ENCODE results near the gene DYSF. TPM values are rescaled to one million over a fixed set of nuclear protein-coding genes. Genes with fewer than 3 reads are reported as not detected.
A peak's percentile ranks its signal among the peaks of the same experiment; 100 is the strongest.

The DYSF gene
- total RNA-seq, 1 donor from 2014 or later = 42.8 TPM

GRCh38 chr2:71477231-71477691, 23.9 kb downstream of the DYSF start:
- no peak for DNase-seq (ENCODE audit: low read depth)
- no peak for TF ChIP-seq CTCF (IDR thresholded peaks at IDR 0.05; ENCODE audit: insufficient read depth, low read length, poor library complexity, severe bottlenecking)
- Histone ChIP-seq H3K4me3 (ENCODE audit: low read depth, low read length) (no peak overlapping the region), H3K36me3 (ENCODE audit: control insufficient read depth, insufficient read depth, low read length) (no peaks in the 10 kb centered on the region), H3K27me3 (ENCODE audit: control insufficient read depth, insufficient read depth, low read length) (no peaks in the 10 kb centered on the region)

DNA sequence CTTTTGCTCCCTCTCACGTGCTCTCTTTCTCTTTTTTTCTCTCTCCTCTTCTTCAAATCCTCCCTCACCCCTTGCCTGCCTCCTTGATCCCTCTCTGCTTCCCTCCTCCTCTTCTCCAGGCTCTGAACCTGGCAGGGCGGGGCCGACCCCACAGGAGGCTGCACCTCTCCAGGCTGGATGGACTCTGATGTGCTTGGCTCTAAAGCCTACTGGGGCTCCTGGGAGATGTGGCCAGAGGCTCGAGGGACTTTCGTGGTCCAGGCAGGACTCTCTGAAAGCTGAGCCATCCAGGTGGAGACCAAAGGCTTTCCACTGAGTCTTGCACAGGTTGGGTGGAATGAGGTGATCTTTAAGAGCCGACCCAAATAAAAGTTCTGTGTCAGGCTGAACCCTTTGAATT, 25.4 kb downstream of the DYSF start:
- Histone ChIP-seq H3K36me3 (ENCODE audit: control insufficient read depth, insufficient read depth, low read length) (no peaks in the 10 kb centered on the region), H3K27me3 (ENCODE audit: control insufficient read depth, insufficient read depth, low read length) (no peaks in the 10 kb centered on the region), H3K4me3 (ENCODE audit: low read depth, low read length) (no peak overlapping the region)
- TF ChIP-seq CTCF (IDR thresholded peaks at IDR 0.05; ENCODE audit: insufficient read depth, low read length, poor library complexity, severe bottlenecking) = no peak
- no peak for DNase-seq (ENCODE audit: low read depth)

DNA sequence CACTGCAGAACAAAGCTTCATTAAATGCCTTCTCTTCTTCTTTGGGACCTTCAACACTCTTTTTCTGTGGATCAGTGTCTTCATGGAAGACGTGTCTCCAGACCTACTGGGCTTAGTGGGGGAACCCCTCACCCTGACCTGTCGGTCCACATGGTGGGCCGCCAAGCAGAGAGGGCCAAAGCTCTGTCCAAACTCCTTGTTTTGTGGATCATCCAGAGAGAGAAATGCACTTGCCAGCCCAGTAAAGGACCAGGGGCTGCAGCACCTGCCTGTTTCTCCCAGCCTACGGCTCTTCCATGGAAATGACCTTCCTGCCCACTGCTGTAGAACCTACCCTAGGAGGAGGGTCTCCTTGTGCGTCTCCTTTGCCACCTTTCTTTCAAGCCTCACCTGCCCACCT, 25.9 kb downstream of the DYSF start:
- TF ChIP-seq CTCF (IDR thresholded peaks at IDR 0.05; ENCODE audit: insufficient read depth, low read length, poor library complexity, severe bottlenecking) = no peak
- Histone ChIP-seq H3K27me3 (ENCODE audit: control insufficient read depth, insufficient read depth, low read length) (no peaks in the 10 kb centered on the region), H3K36me3 (ENCODE audit: control insufficient read depth, insufficient read depth, low read length) (no peaks in the 10 kb centered on the region), H3K4me3 (ENCODE audit: low read depth, low read length) (no peak overlapping the region)
- no peak for DNase-seq (ENCODE audit: low read depth)

GRCh38 chr2:71481111-71481510, 27.8 kb downstream of the DYSF start:
- H3K36me3 ChIP-seq (ENCODE audit: control insufficient read depth, insufficient read depth, low read length) = no peaks in the 10 kb centered on the region
- no peak overlapping the region for H3K4me3 ChIP-seq (ENCODE audit: low read depth, low read length)
- H3K27me3 ChIP-seq (ENCODE audit: control insufficient read depth, insufficient read depth, low read length) = no peaks in the 10 kb centered on the region
- TF ChIP-seq CTCF (IDR thresholded peaks at IDR 0.05; ENCODE audit: insufficient read depth, low read length, poor library complexity, severe bottlenecking) = no peak
- DNase-seq (ENCODE audit: low read depth) = no peak

GRCh38 chr2:71482055-71482454, 28.7 kb downstream of the DYSF start:
- Histone ChIP-seq H3K27me3 (ENCODE audit: control insufficient read depth, insufficient read depth, low read length) (no peaks in the 10 kb centered on the region), H3K36me3 (ENCODE audit: control insufficient read depth, insufficient read depth, low read length) (no peaks in the 10 kb centered on the region), H3K4me3 (ENCODE audit: low read depth, low read length) (no peak overlapping the region)
- no peak for DNase-seq (ENCODE audit: low read depth)
- peak; percentile 14 for TF ChIP-seq CTCF (IDR thresholded peaks at IDR 0.05; ENCODE audit: insufficient read depth, low read length, poor library complexity, severe bottlenecking)

DNA sequence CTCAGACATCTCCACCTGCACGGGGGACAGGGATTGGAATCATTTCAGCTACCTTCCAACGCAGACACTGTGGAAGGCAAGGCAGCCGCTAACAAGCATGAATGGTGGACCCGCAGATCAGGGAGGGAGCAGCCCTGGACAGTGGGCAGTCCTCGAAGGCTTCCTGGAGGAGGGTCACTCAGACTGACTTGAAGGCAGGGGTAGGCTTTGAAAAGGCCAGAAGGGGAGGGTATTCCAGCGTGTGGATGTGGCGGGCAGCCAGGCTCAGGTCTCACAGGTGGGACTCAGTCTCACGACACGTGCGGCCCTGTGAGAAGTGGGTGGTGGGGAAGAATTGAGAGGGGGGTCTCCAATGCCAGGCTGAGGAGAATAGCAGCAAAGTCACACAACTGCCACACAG, 29.9 kb downstream of the DYSF start:
- Histone ChIP-seq H3K36me3 (ENCODE audit: control insufficient read depth, insufficient read depth, low read length) (no peaks in the 10 kb centered on the region), H3K4me3 (ENCODE audit: low read depth, low read length) (no peak overlapping the region), H3K27me3 (ENCODE audit: control insufficient read depth, insufficient read depth, low read length) (no peaks in the 10 kb centered on the region)
- no peak for DNase-seq (ENCODE audit: low read depth)
- no peak for TF ChIP-seq CTCF (IDR thresholded peaks at IDR 0.05; ENCODE audit: insufficient read depth, low read length, poor library complexity, severe bottlenecking)
